ENCODE results near the gene NOX5. TPM values are rescaled to one million over a fixed set of nuclear protein-coding genes. Genes with fewer than 3 reads are reported as not detected.

NOX5 gene
- total and polyA plus RNA-seq, 2 experiments from 2014 or later: 0.11 TPM; not detected in 1

GRCh38 chr15:68979816-68980215, 34.7 kb upstream of the NOX5 start:
- no peak overlapping the region for H3K27ac ChIP-seq
- H3K4me1 ChIP-seq (ENCODE audit: insufficient read depth): no peaks in the 10 kb centered on the region
- WGBS, 2 experiments (ENCODE audit: low coverage in 1 of 2, low lambda C conversion rate in 2 of 2, missing lambda C conversion rate in 2 of 2): 61 to 65% methylated on average over 1 of the region's 1 CpG
- H3K79me2 ChIP-seq (ENCODE audit: insufficient read depth): no peaks in the 10 kb centered on the region
- no peak overlapping the region for H3K4me2 ChIP-seq (ENCODE audit: unreplicated experiment)
- H3K9ac ChIP-seq: no peak overlapping the region
- H3K27me3 ChIP-seq (replicated peaks; ENCODE audit: insufficient read depth): peaks cover 31% of the 10 kb centered on the region
- DNase-seq: no peak
- TF ChIP-seq EZH2phosphoT487 (IDR thresholded peaks at IDR 0.05; ENCODE audit: insufficient read depth, low read depth): no peak
- no peak for TF ChIP-seq EZH2 (IDR thresholded peaks at IDR 0.05; ENCODE audit: insufficient read depth, poor library complexity, severe bottlenecking)
- no peaks in the 10 kb centered on the region for H3K9me2 ChIP-seq (ENCODE audit: insufficient read depth)
- H3K4me3 ChIP-seq: no peak overlapping the region
- no peaks in the 10 kb centered on the region for H3K36me3 ChIP-seq (ENCODE audit: low read depth)
- no peaks in the 10 kb centered on the region for H3K9me3 ChIP-seq (ENCODE audit: low read depth)
- H4K20me1 ChIP-seq (ENCODE audit: insufficient read depth): no peaks in the 10 kb centered on the region
- no peaks in the 10 kb centered on the region for H3F3A ChIP-seq (ENCODE audit: insufficient read depth)
- H2AFZ ChIP-seq: no peak overlapping the region
- in situ Hi-C loops (cut with MboI): no loop called here

DNA sequence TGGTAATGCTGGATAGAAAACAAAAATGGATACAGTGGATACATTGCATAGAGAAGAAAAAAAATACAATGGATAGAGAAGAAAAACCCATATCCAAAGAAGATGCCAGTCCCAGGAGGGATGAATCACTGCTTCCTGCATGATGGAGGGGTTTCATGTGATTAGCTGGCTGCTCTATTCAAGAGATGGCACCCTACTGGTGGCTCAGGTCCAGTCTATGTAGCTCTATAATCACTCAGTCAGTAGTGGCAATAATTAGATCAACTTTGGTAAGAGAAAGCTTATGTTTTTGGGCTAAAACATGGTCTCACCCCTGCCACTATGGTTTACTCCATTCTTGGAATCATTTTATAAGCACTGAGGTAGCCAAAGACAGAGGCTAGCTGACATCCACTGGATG, 33.7 kb upstream of the NOX5 start:
- no peak overlapping the region for H3K9ac ChIP-seq
- no peak overlapping the region for H3K4me2 ChIP-seq (ENCODE audit: unreplicated experiment)
- no peak overlapping the region for H2AFZ ChIP-seq
- H3K4me3 ChIP-seq: no peak overlapping the region
- no peak for DNase-seq
- no peaks in the 10 kb centered on the region for H3K4me1 ChIP-seq (ENCODE audit: insufficient read depth)
- H3K9me3 ChIP-seq (ENCODE audit: low read depth): no peaks in the 10 kb centered on the region
- H4K20me1 ChIP-seq (ENCODE audit: insufficient read depth): no peaks in the 10 kb centered on the region
- H3K36me3 ChIP-seq (ENCODE audit: low read depth): no peaks in the 10 kb centered on the region
- no peaks in the 10 kb centered on the region for H3K79me2 ChIP-seq (ENCODE audit: insufficient read depth)
- H3F3A ChIP-seq (ENCODE audit: insufficient read depth): no peaks in the 10 kb centered on the region
- in situ Hi-C loops (cut with MboI): no loop called here
- TF ChIP-seq EZH2phosphoT487 (IDR thresholded peaks at IDR 0.05; ENCODE audit: insufficient read depth, low read depth): no peak
- TF ChIP-seq EZH2 (IDR thresholded peaks at IDR 0.05; ENCODE audit: insufficient read depth, poor library complexity, severe bottlenecking): no peak
- H3K27me3 ChIP-seq (replicated peaks; ENCODE audit: insufficient read depth): peaks cover 31% of the 10 kb centered on the region
- H3K9me2 ChIP-seq (ENCODE audit: insufficient read depth): no peaks in the 10 kb centered on the region
- no peak overlapping the region for H3K27ac ChIP-seq

DNA sequence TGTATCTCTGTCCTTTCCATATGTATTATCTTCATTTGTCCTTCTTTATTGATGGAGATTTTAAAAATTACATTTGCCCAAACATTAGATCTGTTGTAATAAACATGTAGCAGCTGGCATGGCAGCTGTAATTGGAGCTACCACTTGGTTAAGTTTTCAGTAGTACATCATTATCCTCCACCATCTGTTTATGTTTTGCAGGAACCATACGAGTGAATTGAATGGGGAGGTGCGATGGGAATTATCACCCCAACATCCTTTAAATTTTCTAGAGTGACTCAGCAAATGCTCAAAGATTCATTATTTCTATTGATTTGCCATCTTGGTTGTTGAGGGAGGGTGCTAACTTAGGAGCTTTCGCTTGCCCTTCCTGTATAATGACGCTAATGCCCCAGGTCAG, 32.6 kb upstream of the NOX5 start:
- Histone ChIP-seq H2AFZ (no peak overlapping the region), H3K4me3 (no peak overlapping the region), H3K79me2 (ENCODE audit: insufficient read depth) (no peaks in the 10 kb centered on the region), H3K27ac (no peak overlapping the region), H3K9me2 (ENCODE audit: insufficient read depth) (no peaks in the 10 kb centered on the region), H3K27me3 (replicated peaks; ENCODE audit: insufficient read depth) (peaks cover 31% of the 10 kb centered on the region), H3K9me3 (ENCODE audit: low read depth) (no peaks in the 10 kb centered on the region), H4K20me1 (ENCODE audit: insufficient read depth) (no peaks in the 10 kb centered on the region), H3K36me3 (ENCODE audit: low read depth) (no peaks in the 10 kb centered on the region), H3K4me2 (ENCODE audit: unreplicated experiment) (no peak overlapping the region), H3K9ac (no peak overlapping the region), H3K4me1 (ENCODE audit: insufficient read depth) (no peaks in the 10 kb centered on the region), H3F3A (ENCODE audit: insufficient read depth) (no peaks in the 10 kb centered on the region)
- 66 to 67% methylated on average over 4 of the region's 4 CpGs for WGBS, 2 experiments (ENCODE audit: low coverage in 1 of 2, low lambda C conversion rate in 2 of 2, missing lambda C conversion rate in 2 of 2)
- in situ Hi-C loops (cut with MboI): no loop called here
- TF ChIP-seq EZH2phosphoT487 (IDR thresholded peaks at IDR 0.05; ENCODE audit: insufficient read depth, low read depth) (no peak), EZH2 (IDR thresholded peaks at IDR 0.05; ENCODE audit: insufficient read depth, poor library complexity, severe bottlenecking) (no peak)
- DNase-seq: no peak

DNA sequence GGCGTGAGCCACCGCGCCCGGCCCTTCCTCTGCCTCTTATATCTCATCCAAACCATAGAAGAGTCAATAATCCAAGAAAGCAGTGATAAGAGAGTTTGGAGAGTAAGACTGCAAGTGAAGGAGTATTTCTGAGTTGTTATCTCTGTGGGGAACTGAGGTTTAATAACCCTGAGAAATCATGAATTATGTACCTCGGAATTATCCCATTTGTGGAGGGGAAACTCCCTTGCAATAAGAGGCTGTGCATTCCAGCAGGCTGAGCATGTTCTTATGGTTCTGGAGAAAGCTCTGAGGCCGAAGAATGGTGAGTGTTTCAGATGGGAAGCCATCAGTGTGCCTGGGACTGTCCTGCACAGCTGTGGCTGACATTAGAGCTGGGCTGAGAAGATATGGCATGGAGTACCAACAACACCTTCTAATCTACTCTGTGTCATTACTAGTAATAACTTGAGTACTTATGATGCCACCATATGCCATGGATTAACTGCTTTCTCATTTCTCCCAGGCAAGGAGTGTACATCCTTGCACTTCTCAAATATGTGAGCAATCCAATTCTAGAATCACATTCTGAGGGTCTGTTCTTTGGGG, 31.4 kb upstream of the NOX5 start:
- no peak for TF ChIP-seq EZH2 (IDR thresholded peaks at IDR 0.05; ENCODE audit: insufficient read depth, poor library complexity, severe bottlenecking)
- no peak for TF ChIP-seq EZH2phosphoT487 (IDR thresholded peaks at IDR 0.05; ENCODE audit: insufficient read depth, low read depth)
- H3K9me3 ChIP-seq (ENCODE audit: low read depth): no peaks in the 10 kb centered on the region
- H3K36me3 ChIP-seq (ENCODE audit: low read depth): no peaks in the 10 kb centered on the region
- H3K4me2 ChIP-seq (ENCODE audit: unreplicated experiment): no peak overlapping the region
- no peak overlapping the region for H2AFZ ChIP-seq
- no peaks in the 10 kb centered on the region for H4K20me1 ChIP-seq (ENCODE audit: insufficient read depth)
- H3K27me3 ChIP-seq (replicated peaks; ENCODE audit: insufficient read depth): peaks cover 26% of the 10 kb centered on the region
- no peak overlapping the region for H3K9ac ChIP-seq
- WGBS, 2 experiments (ENCODE audit: low coverage in 1 of 2, low lambda C conversion rate in 2 of 2, missing lambda C conversion rate in 2 of 2): 83 to 89% methylated on average over 6 of the region's 6 CpGs
- no peak overlapping the region for H3K27ac ChIP-seq
- no peaks in the 10 kb centered on the region for H3K4me1 ChIP-seq (ENCODE audit: insufficient read depth)
- no peaks in the 10 kb centered on the region for H3K9me2 ChIP-seq (ENCODE audit: insufficient read depth)
- H3K4me3 ChIP-seq: no peak overlapping the region
- H3F3A ChIP-seq (ENCODE audit: insufficient read depth): no peaks in the 10 kb centered on the region
- DNase-seq: no peak
- in situ Hi-C loops (cut with MboI): no loop called here
- no peaks in the 10 kb centered on the region for H3K79me2 ChIP-seq (ENCODE audit: insufficient read depth)

All from GM23248 (cell line).